HG03575 (cell line): ENCODE measurements around the gene FAM180A.
"Not testable (repeated sequence)": the region's sequence is repeated elsewhere in the genome, so short reads cannot be mapped to it uniquely, and the experiment has no call there.

Source experiments
- ATAC-seq: cut with Tn5 transposase; IDR thresholded peaks from one replicate; pipeline ENCODE4 v1.9.1; 2021; ENCODE audit not compliant: unreplicated experiment, insufficient number of reproducible peaks, low FRiP score; ENCODE audit errors: extremely low read depth

FAM180A gene

GRCh38 chr7:135697276-135698049 lies 51.1 kb downstream of the FAM180A start:
- no peak for ATAC-seq

DNA sequence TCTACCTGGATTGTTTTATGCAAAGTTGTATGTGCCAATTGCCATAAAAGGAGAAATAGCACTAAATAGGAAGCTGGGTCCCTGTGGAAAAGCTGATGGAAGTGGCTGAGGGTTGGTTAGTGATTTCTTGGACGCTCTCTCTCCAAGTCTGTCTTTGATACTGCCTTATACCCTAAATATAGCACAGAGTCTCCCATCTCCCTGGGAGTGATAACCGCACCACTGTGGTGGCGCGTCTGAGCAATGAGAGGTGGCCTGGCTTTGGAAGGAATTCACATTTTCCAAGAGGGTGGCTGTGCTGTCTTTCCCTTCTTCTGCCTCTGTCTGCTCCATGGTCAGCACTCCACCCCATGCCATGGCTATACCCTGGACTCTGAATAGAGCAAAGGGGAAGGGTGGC lies 55.1 kb downstream of the FAM180A start:
- ATAC-seq: no peak

- not testable (repeated sequence) for ATAC-seq
Measured at GRCh38 chr7:135692606-135693005, 56.0 kb downstream of the FAM180A start.

DNA sequence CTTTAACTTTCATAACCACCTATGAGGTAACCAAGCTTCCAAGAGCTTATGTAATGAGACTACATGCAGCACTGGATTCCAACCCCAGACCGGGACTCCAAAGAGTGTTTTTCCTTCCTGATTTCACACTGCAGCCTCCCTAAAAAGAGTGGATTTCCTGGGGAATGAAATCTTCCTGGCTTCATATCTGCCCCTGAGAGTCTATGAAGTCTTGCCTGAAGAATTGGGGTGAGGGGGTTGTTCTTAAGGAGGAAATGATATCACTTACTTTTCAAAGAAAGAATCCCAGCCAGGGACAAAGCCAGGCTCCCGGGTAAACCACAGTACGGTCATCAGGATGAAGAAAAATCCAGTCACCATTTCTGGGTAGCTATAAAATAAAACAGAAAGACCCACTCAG lies 56.6 kb downstream of the FAM180A start:
- no peak for ATAC-seq

GRCh38 chr7:135690566-135690965 lies 58.0 kb downstream of the FAM180A start:
- no peak for ATAC-seq

DNA sequence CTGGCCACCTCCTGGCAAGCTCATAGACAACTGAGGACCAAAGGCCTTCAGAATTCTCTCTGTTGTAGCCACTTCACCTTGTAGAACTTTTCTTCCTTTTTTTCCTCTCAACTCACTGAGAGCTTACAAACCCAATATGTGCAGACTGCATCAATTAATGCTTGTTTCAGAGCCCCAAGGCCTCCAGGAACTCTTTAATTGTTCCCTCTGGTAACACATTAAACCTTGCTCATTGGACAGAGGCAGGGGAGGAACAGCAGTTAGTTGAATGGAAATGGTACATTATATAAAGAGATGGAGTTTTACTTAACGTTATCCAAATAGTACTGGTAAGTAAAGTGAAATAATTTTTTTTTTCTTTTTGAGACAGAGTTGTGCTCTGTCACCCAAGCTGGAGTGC lies 61.1 kb downstream of the FAM180A start:
- no peak for ATAC-seq

DNA sequence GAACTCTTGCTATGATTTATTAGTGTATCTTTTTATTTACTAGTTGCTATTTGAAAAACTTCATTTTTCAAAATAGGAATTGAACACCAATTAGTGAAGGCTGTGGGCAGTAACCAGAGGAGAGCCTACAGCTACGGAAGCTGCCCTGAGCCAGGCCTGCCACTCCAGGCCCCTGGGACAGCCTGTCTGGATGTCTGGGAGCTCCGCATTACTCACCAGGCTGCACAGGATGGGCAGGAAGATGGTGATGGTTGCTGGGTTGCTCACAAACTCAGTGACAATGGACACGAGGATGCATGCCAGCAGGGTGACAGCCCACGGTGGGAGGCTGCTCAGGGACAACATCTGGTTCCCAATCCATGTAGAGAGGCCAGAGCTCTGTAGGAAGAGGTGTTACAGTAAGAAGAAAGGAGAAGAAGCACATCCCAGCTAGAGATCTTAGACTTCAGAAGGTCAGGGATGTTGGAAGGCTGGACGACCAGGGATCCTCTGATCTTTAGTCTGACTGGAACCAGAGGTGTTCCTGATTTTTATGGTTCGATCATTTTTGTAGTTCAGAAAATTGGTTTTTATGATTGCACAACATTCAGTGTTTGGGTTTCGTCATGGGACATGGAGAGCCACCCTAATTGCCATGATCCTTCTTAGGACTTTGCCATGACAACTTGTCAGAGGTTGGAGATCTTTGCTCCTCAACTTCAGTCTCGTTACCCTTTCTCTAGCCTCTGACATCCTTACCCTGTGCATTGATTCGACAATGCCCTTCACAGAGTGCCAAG lies 63.1 kb downstream of the FAM180A start:
- no peak for ATAC-seq

- ATAC-seq: no peak
Measured at GRCh38 chr7:135684699-135685098, 63.9 kb downstream of the FAM180A start.

DNA sequence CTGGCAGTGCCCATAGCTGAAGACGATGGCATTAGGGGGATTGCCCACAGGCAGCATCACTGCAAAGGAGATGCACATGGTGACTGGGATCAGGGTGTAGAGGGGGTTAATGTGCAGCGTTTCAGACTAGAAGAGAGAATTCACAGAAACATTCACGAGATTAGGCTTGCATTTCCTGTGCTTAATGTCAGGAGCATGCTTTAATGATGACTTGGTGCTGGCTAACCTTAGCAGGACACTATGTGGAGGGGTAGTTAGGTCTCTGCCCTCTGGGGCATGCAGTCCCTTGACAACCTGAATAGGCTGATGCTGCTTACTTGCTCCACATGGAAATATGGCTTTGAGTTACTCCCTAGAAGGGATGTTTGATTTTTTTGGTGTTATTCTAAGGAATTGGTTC lies 64.5 kb downstream of the FAM180A start:
- no peak for ATAC-seq

- no peak for ATAC-seq
Measured at GRCh38 chr7:135683609-135684008, 65.0 kb downstream of the FAM180A start.

DNA sequence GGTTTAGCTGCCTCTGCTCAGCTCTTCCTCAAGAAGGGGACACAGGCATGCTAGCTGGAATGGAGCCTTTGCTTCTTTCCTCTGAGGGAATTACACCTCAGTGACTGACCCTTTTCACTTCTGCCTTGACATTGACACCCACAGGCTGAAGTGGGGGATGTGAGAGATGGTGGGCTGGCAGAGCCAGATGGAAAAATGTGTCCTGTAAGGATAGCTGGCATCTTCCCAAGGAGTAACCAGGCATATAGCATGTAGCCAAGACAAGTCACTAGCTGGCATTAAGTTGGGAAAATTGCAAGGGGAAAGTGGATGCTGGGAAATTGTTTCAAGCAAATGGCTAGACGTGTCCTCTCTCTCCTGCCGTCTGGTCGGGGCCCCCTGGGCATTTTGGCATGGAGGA lies 66.4 kb downstream of the FAM180A start:
- ATAC-seq: no peak

GRCh38 chr7:135681762-135682161 lies 66.9 kb downstream of the FAM180A start:
- ATAC-seq: no peak
